Skeletal muscle tissue (tissue), 4 donors: Measurements from ENCODE around the gene SIAH2. TPM values are rescaled to one million over a fixed set of nuclear protein-coding genes. Genes with fewer than 3 reads are reported as not detected.

Experiments
- H3K27ac ChIP-seq: one replicate; pipeline ENCODE4 v1.7.0; 2013; ENCODE audit warnings: mild to moderate bottlenecking, low read depth, low read length, inconsistent platforms
- H3K27me3 ChIP-seq, 3 donors: one replicate each; pipeline ENCODE4 v1.7.0; 2013; ENCODE audit warnings: low read length in 3 of 3; ENCODE audit not compliant: control insufficient read depth in 3 of 3, insufficient read depth in 3 of 3
- H3K36me3 ChIP-seq, 3 donors: one replicate each; pipeline ENCODE4 v1.7.0; 2013; ENCODE audit warnings: low read length in 3 of 3; ENCODE audit not compliant: control insufficient read depth in 3 of 3, insufficient read depth in 3 of 3
- H3K4me1 ChIP-seq, 3 donors: one replicate each; pipeline ENCODE4 v1.7.0; 2013; ENCODE audit warnings: low read length in 3 of 3, mild to moderate bottlenecking in 3 of 3; ENCODE audit not compliant: control insufficient read depth in 3 of 3, insufficient read depth in 3 of 3
- H3K4me3 ChIP-seq, 3 donors: one replicate each; pipeline ENCODE4 v1.7.0; 2013; ENCODE audit warnings: low read length in 3 of 3
- H3K9ac ChIP-seq, 3 donors: one replicate each; pipeline ENCODE4 v1.7.0; 2013; ENCODE audit warnings: low read length in 3 of 3, mild to moderate bottlenecking in 3 of 3, moderate library complexity in 2 of 3, low read depth in 1 of 3
- H3K9me3 ChIP-seq, 3 donors: one replicate each; pipeline ENCODE4 v1.7.0; 2013; ENCODE audit warnings: low read length in 3 of 3; ENCODE audit not compliant: control insufficient read depth in 3 of 3
- total RNA-seq: library from RNA; depleted of rRNA; stranded (reverse); fragments of >200 nt; gene quantifications from one replicate; pipeline ENCODE4 v1.2.3, GENCODE V29; 2014
- donor health status: Osteomylitis.

SIAH2 gene
- total RNA-seq, 1 donor from 2014 or later = 26.1 TPM

DNA sequence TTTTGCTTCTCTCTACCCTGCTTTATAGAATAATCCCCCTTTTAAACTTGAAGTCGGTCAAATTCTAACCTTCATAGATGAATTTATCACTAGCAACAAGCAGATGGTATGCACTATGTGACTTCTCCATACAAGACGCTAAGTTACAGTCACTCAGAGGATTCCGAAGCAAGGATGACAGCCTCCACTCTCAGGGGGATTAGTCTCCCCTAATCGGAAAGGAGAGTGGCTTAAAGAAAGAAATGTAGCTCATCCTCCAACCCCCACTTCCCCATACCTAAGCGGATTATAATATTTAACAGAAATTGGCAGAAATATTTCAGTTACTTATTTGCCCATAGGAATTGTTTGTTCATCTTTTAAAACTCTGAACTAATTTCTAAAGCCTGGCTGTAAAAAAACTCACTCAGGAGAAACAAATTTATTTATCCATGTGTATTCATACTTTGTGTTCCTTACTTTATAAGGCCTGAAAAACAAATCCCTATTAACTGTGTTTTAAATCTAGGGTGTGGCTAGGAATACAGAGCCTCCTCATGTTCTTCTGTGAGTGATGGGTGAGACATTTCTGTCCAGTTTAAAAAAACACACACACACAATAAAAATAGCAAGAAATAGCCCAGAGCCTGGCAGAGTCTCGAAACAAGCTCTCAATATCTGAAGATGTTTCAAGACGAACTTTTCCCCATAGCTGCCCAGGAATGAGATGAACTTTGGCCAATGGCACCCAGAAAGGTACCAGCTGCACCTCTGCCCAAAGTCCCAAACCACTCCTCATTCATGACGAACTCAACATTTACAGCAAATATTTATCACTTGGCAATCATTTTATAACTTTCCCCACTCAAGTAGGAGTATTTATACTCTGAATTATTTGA, 18.7 kb downstream of the SIAH2 start:
- Histone ChIP-seq H3K4me1 (peaks cover 0 to 20% (median 4%) of the 10 kb centered on the region in 3 donors), H3K27me3 (no peaks in the 10 kb centered on the region), H3K9ac (peak overlapping the region in 1 of 3 donors; percentile 25), H3K9me3 (no peaks in the 10 kb centered on the region), H3K36me3 (peaks cover 9 to 12% (median 11%) of the 10 kb centered on the region in 3 donors), H3K4me3 (no peak overlapping the region), H3K27ac (no peak overlapping the region)

DNA sequence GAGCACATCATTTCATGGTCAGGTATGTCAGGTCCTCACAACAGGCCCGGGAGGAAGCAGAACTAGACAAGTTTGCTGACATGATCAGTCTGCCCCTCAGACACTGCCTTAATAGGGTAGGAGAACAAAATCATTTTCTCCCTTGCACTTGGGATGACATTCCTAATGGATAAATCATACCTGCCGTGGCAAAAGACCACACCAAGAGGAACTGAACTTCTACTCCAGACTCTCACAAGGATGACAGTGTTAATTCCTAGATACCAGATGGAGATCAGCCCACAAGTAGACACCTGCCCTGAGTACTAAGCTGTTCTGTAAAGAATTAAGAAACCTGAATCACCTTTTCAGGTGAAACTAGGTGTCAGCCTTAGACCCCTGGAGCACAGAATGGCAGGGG, 19.5 kb downstream of the SIAH2 start:
- no peaks in the 10 kb centered on the region for H3K27me3 ChIP-seq
- peaks cover 9 to 12% (median 11%) of the 10 kb centered on the region in 3 donors for H3K36me3 ChIP-seq
- H3K9ac ChIP-seq = no peak overlapping the region
- H3K4me3 ChIP-seq = no peak overlapping the region
- H3K9me3 ChIP-seq = no peaks in the 10 kb centered on the region
- H3K4me1 ChIP-seq = peaks cover 0 to 19% (median 4%) of the 10 kb centered on the region in 3 donors
- no peak overlapping the region for H3K27ac ChIP-seq

GRCh38 chr3:150742679-150743078, 20.3 kb downstream of the SIAH2 start:
- H3K9me3 ChIP-seq = no peaks in the 10 kb centered on the region
- H3K27ac ChIP-seq = no peak overlapping the region
- H3K36me3 ChIP-seq = peaks cover 9 to 12% (median 11%) of the 10 kb centered on the region in 3 donors
- H3K9ac ChIP-seq = no peak overlapping the region
- no peaks in the 10 kb centered on the region for H3K27me3 ChIP-seq
- H3K4me3 ChIP-seq = no peak overlapping the region
- H3K4me1 ChIP-seq = peaks cover 0 to 19% (median 4%) of the 10 kb centered on the region in 3 donors

DNA sequence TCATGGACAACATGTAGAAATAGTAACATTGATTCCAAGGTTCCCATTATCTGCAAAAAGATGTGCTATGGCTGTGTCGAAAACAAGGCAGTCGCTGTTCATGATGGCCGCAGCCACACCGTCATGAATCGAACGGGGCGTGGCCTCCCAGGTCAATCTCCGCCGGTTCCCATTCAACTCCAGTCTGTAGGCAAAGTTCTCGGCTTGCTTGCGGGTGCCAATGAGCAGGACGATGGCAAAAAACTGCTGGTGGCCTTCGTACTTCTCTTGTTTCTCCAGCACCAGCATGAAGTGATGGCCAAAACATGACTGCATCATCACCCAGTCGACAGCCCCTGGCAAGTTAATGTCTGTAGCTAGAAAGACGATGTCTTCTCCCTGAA, 20.8 kb downstream of the SIAH2 start:
- no peak overlapping the region for H3K27ac ChIP-seq
- H3K4me1 ChIP-seq = peaks cover 0 to 19% (median 5%) of the 10 kb centered on the region in 3 donors
- no peak overlapping the region for H3K9ac ChIP-seq
- no peaks in the 10 kb centered on the region for H3K9me3 ChIP-seq
- H3K27me3 ChIP-seq = no peaks in the 10 kb centered on the region
- no peak overlapping the region for H3K4me3 ChIP-seq
- H3K36me3 ChIP-seq = peaks cover 9 to 12% (median 11%) of the 10 kb centered on the region in 3 donors

- H3K4me3 ChIP-seq = no peak overlapping the region
- H3K4me1 ChIP-seq = peaks cover 0 to 17% (median 4%) of the 10 kb centered on the region in 3 donors
- no peak overlapping the region for H3K27ac ChIP-seq
- no peaks in the 10 kb centered on the region for H3K27me3 ChIP-seq
- no peak overlapping the region for H3K9ac ChIP-seq
- peaks cover 9 to 12% (median 11%) of the 10 kb centered on the region in 3 donors for H3K36me3 ChIP-seq
- H3K9me3 ChIP-seq = no peaks in the 10 kb centered on the region
These were observed 21.4 kb downstream of the SIAH2 start for GRCh38 chr3:150741497-150742140.

DNA sequence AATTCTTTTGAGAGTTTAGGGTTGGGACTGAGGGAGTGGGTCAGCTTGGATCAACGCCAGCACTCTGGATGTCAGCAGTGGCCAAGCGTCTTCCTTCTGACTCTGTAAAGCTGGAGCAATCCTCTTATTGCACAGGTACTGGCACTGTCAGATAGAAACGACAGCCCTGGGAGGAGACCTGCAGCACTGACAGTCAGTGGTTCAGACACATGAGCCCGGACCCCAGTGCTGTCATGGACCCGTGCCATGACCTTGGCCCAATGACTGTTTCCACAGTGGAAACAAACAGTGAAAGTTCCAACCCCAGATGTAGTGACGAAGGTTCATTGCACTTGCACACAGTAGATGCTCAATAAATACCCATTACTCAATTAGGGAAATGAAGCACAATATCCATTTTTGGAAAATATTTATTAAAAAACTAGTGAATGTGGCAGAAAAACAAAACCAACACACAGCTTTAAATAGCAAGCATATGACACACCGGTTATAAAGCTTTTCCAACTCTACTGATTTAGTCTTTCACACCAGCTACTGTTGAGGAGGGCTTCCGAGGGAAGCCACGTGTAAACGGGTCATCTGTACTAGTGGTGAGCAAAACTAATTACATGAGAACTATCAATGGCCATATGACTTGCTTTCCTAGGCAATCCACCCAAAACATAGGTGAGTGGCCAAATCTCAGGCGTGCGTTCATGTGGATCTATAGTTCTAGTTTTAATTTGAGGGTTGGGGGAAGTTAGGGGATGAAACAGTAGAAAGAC, 22.1 kb downstream of the SIAH2 start:
- no peak overlapping the region for H3K27ac ChIP-seq
- no peak overlapping the region for H3K9ac ChIP-seq
- no peaks in the 10 kb centered on the region for H3K9me3 ChIP-seq
- no peak overlapping the region for H3K4me3 ChIP-seq
- H3K36me3 ChIP-seq = peaks cover 9 to 12% (median 11%) of the 10 kb centered on the region in 3 donors
- no peaks in the 10 kb centered on the region for H3K27me3 ChIP-seq
- H3K4me1 ChIP-seq = peaks cover 0 to 15% (median 4%) of the 10 kb centered on the region in 3 donors

DNA sequence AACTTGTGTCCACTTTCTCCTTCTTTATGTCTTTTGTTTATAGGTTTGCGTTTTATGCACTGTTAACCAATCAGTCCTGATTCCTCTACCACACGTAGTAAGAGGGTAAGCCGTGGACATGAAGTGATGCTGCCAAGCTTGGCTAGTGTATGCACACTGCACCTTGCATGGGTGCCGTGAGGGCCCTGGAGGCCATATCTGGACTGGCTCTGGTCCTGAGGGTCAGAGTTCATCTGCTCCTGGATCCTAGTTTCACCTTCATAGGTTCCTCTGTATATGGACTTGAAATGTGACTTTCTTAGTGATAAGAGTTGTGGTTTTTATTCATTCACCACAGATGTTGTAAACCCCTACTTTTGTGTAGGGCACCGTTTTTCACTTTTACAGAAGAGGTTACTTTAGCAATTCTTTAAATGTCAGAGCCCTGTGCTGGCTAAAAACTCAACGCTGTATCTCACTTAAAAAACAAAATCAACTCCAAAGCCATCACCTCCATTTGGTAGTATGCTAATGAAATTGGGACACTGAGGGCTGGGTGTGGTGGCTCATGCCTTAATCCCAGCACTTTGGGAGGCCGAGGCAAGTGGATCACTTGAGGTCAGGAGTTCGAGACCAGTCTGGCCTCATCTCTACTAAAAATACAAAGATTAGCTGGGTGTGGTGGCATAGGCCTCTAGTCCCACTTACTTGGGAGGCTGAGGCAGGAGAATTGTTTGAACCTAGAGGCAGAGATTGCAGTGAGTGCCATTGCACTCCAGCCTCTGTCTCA, 22.9 kb downstream of the SIAH2 start:
- no peak overlapping the region for H3K4me3 ChIP-seq
- no peak overlapping the region for H3K9ac ChIP-seq
- no peaks in the 10 kb centered on the region for H3K9me3 ChIP-seq
- peaks cover 9 to 12% (median 11%) of the 10 kb centered on the region in 3 donors for H3K36me3 ChIP-seq
- H3K27me3 ChIP-seq = no peaks in the 10 kb centered on the region
- H3K27ac ChIP-seq = no peak overlapping the region
- H3K4me1 ChIP-seq = peaks cover 0 to 13% (median 4%) of the 10 kb centered on the region in 3 donors

GRCh38 chr3:150739200-150739863, 23.6 kb downstream of the SIAH2 start:
- no peak overlapping the region for H3K4me3 ChIP-seq
- peaks cover 9 to 12% (median 11%) of the 10 kb centered on the region in 3 donors for H3K36me3 ChIP-seq
- no peaks in the 10 kb centered on the region for H3K27me3 ChIP-seq
- no peak overlapping the region for H3K27ac ChIP-seq
- H3K9me3 ChIP-seq = no peaks in the 10 kb centered on the region
- peaks cover 0 to 7% (median 4%) of the 10 kb centered on the region in 3 donors for H3K4me1 ChIP-seq
- no peak overlapping the region for H3K9ac ChIP-seq

DNA sequence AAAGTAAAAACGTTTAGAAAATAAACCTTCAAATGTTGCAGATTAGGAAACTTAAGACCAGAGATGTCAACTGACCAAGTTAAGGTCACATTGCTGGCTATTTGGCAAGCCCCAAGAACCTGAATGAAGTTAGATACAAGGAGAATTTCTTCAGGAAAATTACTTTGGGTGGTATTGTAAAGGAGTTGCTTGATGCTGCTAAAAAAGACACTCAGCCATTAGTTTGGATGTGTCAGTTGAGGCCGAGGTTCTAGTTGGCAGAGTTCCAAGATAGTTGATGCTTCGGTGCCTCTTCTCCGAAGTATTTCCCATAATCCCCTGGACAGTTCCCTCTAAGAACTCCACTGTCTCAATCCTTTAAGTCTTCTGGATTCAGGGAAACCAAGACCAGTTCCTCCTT, 24.3 kb downstream of the SIAH2 start:
- Histone ChIP-seq H3K4me1 (peaks cover 0 to 4% (median 3%) of the 10 kb centered on the region in 3 donors), H3K27me3 (no peaks in the 10 kb centered on the region), H3K27ac (no peak overlapping the region)

More for the DNA sequence above, 24.3 kb downstream of the SIAH2 start:
- no peaks in the 10 kb centered on the region for H3K9me3 ChIP-seq
- H3K4me3 ChIP-seq = no peak overlapping the region
- no peak overlapping the region for H3K9ac ChIP-seq
- peaks cover 9 to 12% (median 11%) of the 10 kb centered on the region in 3 donors for H3K36me3 ChIP-seq
